IPS-15b (cell line): Measurements from ENCODE around the gene RAD51B.
"Not testable (repeated sequence)": the region's sequence is repeated elsewhere in the genome, so short reads cannot be mapped to it uniquely, and the experiment has no call there.

Source experiments
- H3K27me3 ChIP-seq: one replicate; pipeline ENCODE4 v1.6.1; 2013; ENCODE audit warnings: low read length; ENCODE audit not compliant: control insufficient read depth, insufficient read depth
- H3K36me3 ChIP-seq: one replicate; pipeline ENCODE4 v1.6.1; 2013; ENCODE audit warnings: low read length; ENCODE audit not compliant: control insufficient read depth, insufficient read depth
- H3K4me1 ChIP-seq: one replicate; pipeline ENCODE4 v1.6.1; 2013; ENCODE audit warnings: mild to moderate bottlenecking, low read length; ENCODE audit not compliant: control insufficient read depth, insufficient read depth
- H3K4me3 ChIP-seq: one replicate; pipeline ENCODE4 v1.5.1; 2013; ENCODE audit warnings: low read depth, low read length
- H3K9ac ChIP-seq: one replicate; pipeline ENCODE4 v1.6.1; 2013; ENCODE audit warnings: low read depth, mild to moderate bottlenecking, low read length
- H3K9me3 ChIP-seq: one replicate; pipeline ENCODE4 v1.6.1; 2013; ENCODE audit warnings: mild to moderate bottlenecking, low read length; ENCODE audit not compliant: control insufficient read depth, insufficient read depth

The RAD51B gene

GRCh38 chr14:68655021-68655831 lies 835.6 kb downstream of the RAD51B start:
- Histone ChIP-seq H3K9ac (no peak overlapping the region), H3K36me3 (no peaks in the 10 kb centered on the region), H3K27me3 (peaks cover 2% of the 10 kb centered on the region), H3K9me3 (no peaks in the 10 kb centered on the region), H3K4me1 (peaks cover 2% of the 10 kb centered on the region), H3K4me3 (no peak overlapping the region)

GRCh38 chr14:68655911-68656316 lies 836.3 kb downstream of the RAD51B start:
- H3K4me1 ChIP-seq, result peaks cover 2% of the 10 kb centered on the region
- H3K9me3 ChIP-seq, result no peaks in the 10 kb centered on the region
- H3K36me3 ChIP-seq, result no peaks in the 10 kb centered on the region
- no peak overlapping the region for H3K9ac ChIP-seq
- no peak overlapping the region for H3K4me3 ChIP-seq
- peaks cover 2% of the 10 kb centered on the region for H3K27me3 ChIP-seq

- Histone ChIP-seq H3K9me3 (no peaks in the 10 kb centered on the region), H3K4me1 (peaks cover 2% of the 10 kb centered on the region), H3K4me3 (no peak overlapping the region), H3K36me3 (no peaks in the 10 kb centered on the region), H3K27me3 (peaks cover 2% of the 10 kb centered on the region), H3K9ac (no peak overlapping the region)
Measured at GRCh38 chr14:68656452-68656851, 836.9 kb downstream of the RAD51B start.

GRCh38 chr14:68657300-68658028 lies 837.9 kb downstream of the RAD51B start:
- H3K36me3 ChIP-seq, result no peaks in the 10 kb centered on the region
- H3K9ac ChIP-seq, result no peak overlapping the region
- peaks cover 2% of the 10 kb centered on the region for H3K4me1 ChIP-seq
- no peak overlapping the region for H3K4me3 ChIP-seq
- peaks cover 2% of the 10 kb centered on the region for H3K27me3 ChIP-seq
- H3K9me3 ChIP-seq, result no peaks in the 10 kb centered on the region

- Histone ChIP-seq H3K9me3 (no peaks in the 10 kb centered on the region), H3K36me3 (no peaks in the 10 kb centered on the region), H3K4me1 (peaks cover 2% of the 10 kb centered on the region), H3K4me3 (no peak overlapping the region), H3K9ac (no peak overlapping the region), H3K27me3 (peaks cover 2% of the 10 kb centered on the region)
Measured at GRCh38 chr14:68658029-68658509, 838.5 kb downstream of the RAD51B start.

- H3K27me3 ChIP-seq, result peaks cover 2% of the 10 kb centered on the region
- no peak overlapping the region for H3K9ac ChIP-seq
- H3K4me3 ChIP-seq, result no peak overlapping the region
- no peaks in the 10 kb centered on the region for H3K36me3 ChIP-seq
- H3K4me1 ChIP-seq, result peaks cover 4% of the 10 kb centered on the region
- no peaks in the 10 kb centered on the region for H3K9me3 ChIP-seq
Measured at GRCh38 chr14:68658943-68659931, 839.7 kb downstream of the RAD51B start.

- Histone ChIP-seq H3K36me3 (no peaks in the 10 kb centered on the region), H3K27me3 (peaks cover 2% of the 10 kb centered on the region), H3K9me3 (no peaks in the 10 kb centered on the region), H3K4me1 (peaks cover 5% of the 10 kb centered on the region), H3K9ac (no peak overlapping the region), H3K4me3 (no peak overlapping the region)
Measured at GRCh38 chr14:68660495-68660894, 840.9 kb downstream of the RAD51B start.

GRCh38 chr14:68661226-68662225 lies 841.9 kb downstream of the RAD51B start:
- peaks cover 5% of the 10 kb centered on the region for H3K4me1 ChIP-seq
- no peak overlapping the region for H3K9ac ChIP-seq
- H3K27me3 ChIP-seq, result peaks cover 2% of the 10 kb centered on the region
- no peak overlapping the region for H3K4me3 ChIP-seq
- H3K9me3 ChIP-seq, result no peaks in the 10 kb centered on the region
- no peaks in the 10 kb centered on the region for H3K36me3 ChIP-seq

GRCh38 chr14:68662392-68662791 lies 842.8 kb downstream of the RAD51B start:
- Histone ChIP-seq H3K9ac (no peak overlapping the region), H3K9me3 (no peaks in the 10 kb centered on the region), H3K27me3 (peaks cover 2% of the 10 kb centered on the region), H3K4me1 (peaks cover 5% of the 10 kb centered on the region), H3K36me3 (no peaks in the 10 kb centered on the region), H3K4me3 (no peak overlapping the region)

- not testable (repeated sequence) for H3K4me3 ChIP-seq, H3K9ac ChIP-seq, H3K27me3 ChIP-seq, H3K9me3 ChIP-seq, H3K36me3 ChIP-seq, H3K4me1 ChIP-seq
Measured at GRCh38 chr14:68662826-68663225, 843.2 kb downstream of the RAD51B start.
